GM21529 (cell line): Measurements from ENCODE around the gene FAM118A.
"Not testable (repeated sequence)": the region's sequence is repeated elsewhere in the genome, so short reads cannot be mapped to it uniquely, and the experiment has no call there.

Experiments used
- ATAC-seq: cut with Tn5 transposase; IDR thresholded peaks from one replicate; pipeline ENCODE4 v1.9.1; 2021; ENCODE audit not compliant: unreplicated experiment

Gene FAM118A

GRCh38 chr22:45281010-45281409 is 28.7 kb upstream of the FAM118A start:
- ATAC-seq: no peak

GRCh38 chr22:45284705-45285262 is 24.9 kb upstream of the FAM118A start, which contains the start of gene UPK3A:
Gene UPK3A, plus strand, starts transcription at chr22:45284949. Its CDS starts 65 bp downstream, at chr22:45285014.
- ATAC-seq: no peak

- ATAC-seq: no peak
These were observed 24.3 kb upstream of the FAM118A start for GRCh38 chr22:45285263-45286058.

GRCh38 chr22:45286854-45287551 is 22.7 kb upstream of the FAM118A start:
- ATAC-seq: no peak

- ATAC-seq: no peak
These were observed 19.3 kb upstream of the FAM118A start for GRCh38 chr22:45290410-45290936.

GRCh38 chr22:45291061-45291930 is 18.4 kb upstream of the FAM118A start:
- ATAC-seq: no peak

- no peak for ATAC-seq
These were observed 17.8 kb upstream of the FAM118A start for GRCh38 chr22:45291931-45292290.

GRCh38 chr22:45292731-45293442 is 16.8 kb upstream of the FAM118A start:
- ATAC-seq: no peak

- ATAC-seq: no peak
These were observed 15.7 kb upstream of the FAM118A start for GRCh38 chr22:45294030-45294429.

GRCh38 chr22:45295004-45295403 is 14.7 kb upstream of the FAM118A start:
- ATAC-seq: not testable (repeated sequence)

GRCh38 chr22:45295492-45295891 is 14.2 kb upstream of the FAM118A start:
- ATAC-seq: no peak

- no peak for ATAC-seq
These were observed 13.0 kb upstream of the FAM118A start for GRCh38 chr22:45296628-45297297.

- no peak for ATAC-seq
These were observed 10.7 kb upstream of the FAM118A start for GRCh38 chr22:45298934-45299505.

- ATAC-seq: no peak
These were observed 7.0 kb upstream of the FAM118A start for GRCh38 chr22:45302751-45303150.

GRCh38 chr22:45303181-45303580 is 6.6 kb upstream of the FAM118A start:
- no peak for ATAC-seq

GRCh38 chr22:45304971-45305370 is 4.8 kb upstream of the FAM118A start:
- ATAC-seq: no peak

- ATAC-seq: no peak
These were observed 4.2 kb upstream of the FAM118A start for GRCh38 chr22:45305456-45306075.

- ATAC-seq: no peak
These were observed 3.6 kb upstream of the FAM118A start for GRCh38 chr22:45306139-45306538.
